LNCaP clone FGC (cell line): Measurements from ENCODE around the gene SSH2.

Source experiments
- DNase-seq: peaks from one replicate; pipeline ENCODE4 v3.0.0-alpha.2; 2011; ENCODE audit warnings: low read depth
- H3K4me3 ChIP-seq: 2 replicates; pipeline ENCODE4 v1.5.1; 2011; ENCODE audit warnings: mild to moderate bottlenecking, low read depth, low read length, control low read depth
- TF ChIP-seq, protein P1 (sequence below): IDR thresholded peaks from 2 replicates; pipeline ENCODE4 v1.5.1; 2012; ENCODE audit warnings: mild to moderate bottlenecking; ENCODE audit not compliant: control insufficient read depth, insufficient read depth; ENCODE audit errors: extremely low read depth

The SSH2 gene

DNA sequence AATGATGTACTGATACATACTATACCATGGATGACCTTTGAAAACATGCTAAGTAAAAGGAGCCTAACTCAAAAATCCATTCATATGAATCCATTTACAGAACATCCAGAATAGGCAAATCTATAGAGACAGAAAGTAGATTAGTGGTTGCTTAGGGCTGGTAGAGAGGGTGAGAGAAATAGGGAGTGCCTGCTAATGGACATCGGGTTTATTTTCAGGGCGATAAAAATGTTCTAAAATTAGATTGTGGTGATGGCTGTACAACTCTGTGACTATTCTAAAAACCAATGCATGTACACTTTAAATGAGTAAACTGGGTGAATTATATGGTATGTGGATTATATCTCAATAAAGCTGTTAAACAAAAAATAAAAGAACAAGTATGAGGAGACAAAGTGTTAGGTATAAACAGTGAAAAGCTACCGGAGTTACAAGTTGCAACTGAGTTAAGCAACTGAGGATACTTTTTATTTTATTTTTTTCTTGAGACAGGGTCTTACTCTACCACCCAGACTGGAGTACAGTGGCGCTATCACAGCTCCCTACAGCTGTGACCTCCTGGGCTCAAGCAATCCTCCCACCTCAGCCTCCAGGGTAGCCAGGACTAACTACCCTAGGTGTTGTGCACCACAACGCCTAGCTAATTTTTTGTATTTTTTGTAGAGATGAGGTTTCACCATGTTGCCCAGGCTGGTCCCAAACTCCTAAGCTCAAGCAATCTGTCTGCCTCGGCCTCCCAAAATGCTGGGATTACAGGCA is 231.8 kb downstream of the SSH2 start:
- no peak overlapping the region for H3K4me3 ChIP-seq
- TF ChIP-seq, protein P1, sequence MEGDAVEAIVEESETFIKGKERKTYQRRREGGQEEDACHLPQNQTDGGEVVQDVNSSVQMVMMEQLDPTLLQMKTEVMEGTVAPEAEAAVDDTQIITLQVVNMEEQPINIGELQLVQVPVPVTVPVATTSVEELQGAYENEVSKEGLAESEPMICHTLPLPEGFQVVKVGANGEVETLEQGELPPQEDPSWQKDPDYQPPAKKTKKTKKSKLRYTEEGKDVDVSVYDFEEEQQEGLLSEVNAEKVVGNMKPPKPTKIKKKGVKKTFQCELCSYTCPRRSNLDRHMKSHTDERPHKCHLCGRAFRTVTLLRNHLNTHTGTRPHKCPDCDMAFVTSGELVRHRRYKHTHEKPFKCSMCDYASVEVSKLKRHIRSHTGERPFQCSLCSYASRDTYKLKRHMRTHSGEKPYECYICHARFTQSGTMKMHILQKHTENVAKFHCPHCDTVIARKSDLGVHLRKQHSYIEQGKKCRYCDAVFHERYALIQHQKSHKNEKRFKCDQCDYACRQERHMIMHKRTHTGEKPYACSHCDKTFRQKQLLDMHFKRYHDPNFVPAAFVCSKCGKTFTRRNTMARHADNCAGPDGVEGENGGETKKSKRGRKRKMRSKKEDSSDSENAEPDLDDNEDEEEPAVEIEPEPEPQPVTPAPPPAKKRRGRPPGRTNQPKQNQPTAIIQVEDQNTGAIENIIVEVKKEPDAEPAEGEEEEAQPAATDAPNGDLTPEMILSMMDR, result no peak
- no peak for DNase-seq

DNA sequence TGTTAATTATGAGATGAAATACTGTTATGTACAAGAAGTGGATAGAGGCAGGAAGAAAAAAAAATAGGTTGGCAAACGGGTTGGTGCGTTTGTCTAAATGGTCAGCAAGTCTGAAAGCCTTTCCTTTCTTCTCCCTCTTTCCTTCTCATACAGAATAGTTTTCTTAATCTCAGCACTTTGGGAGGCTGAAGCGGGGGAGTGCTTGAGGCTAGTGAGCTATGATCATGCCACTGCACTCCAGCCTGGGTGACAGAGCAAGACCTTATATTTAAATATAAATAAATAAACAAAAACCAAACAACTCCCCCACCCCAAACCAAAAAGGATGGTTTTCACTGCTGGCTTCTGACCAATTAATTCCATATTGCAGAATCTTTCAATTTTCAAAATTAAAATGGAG is 232.7 kb downstream of the SSH2 start:
- no peak overlapping the region for H3K4me3 ChIP-seq
- TF ChIP-seq, protein P1, result no peak
- no peak for DNase-seq

DNA sequence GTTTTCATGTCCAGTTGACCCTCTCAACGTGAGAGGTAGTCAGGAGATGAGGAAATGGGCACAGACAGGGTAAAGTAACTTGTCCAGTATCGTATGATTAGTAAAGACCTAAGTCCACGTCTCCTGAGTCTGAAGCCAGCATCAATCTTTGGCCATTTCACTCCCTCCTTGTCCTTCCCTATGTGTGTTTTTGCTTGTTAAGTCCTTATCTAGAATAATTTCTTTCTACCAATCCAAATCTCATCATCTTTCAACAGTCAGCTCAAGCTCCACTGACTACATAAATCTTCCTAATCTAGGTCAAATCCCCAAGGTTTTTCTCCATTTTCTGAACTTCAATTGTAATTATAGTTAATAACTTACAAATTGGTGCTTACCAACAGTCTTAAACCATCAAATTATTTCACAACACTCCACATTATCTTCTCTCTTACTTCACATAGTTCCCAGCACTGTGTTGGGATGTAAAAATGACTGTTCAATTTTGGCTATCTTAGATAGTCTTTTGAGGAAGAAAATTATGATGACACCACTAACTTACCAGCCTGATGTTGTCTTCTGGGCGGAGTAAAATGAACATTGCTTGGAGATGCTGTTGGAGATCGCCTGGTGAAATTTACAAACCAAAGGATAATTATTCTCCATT is 235.0 kb downstream of the SSH2 start:
- no peak overlapping the region for H3K4me3 ChIP-seq
- no peak for DNase-seq
- TF ChIP-seq, protein P1, result no peak

DNA sequence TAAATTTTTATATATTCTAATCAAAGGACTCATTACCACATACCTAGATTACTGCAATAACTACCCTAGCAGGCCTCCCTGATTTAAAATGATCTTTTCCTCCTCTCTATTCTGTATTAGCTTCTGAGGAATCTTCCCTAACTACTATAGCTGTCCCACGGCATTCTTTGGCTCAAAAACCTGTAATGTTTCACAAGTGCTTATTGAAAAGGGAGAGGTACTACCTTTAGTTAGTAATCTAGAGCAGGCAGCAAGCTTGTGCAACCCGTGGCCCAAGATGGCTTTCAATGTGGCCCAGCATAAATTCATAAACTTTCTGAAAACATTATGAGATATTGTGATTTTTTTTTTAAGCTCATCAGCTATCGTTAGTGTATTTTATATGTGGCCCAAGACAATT is 236.3 kb downstream of the SSH2 start:
- no peak overlapping the region for H3K4me3 ChIP-seq
- TF ChIP-seq, protein P1, result no peak
- no peak for DNase-seq

DNA sequence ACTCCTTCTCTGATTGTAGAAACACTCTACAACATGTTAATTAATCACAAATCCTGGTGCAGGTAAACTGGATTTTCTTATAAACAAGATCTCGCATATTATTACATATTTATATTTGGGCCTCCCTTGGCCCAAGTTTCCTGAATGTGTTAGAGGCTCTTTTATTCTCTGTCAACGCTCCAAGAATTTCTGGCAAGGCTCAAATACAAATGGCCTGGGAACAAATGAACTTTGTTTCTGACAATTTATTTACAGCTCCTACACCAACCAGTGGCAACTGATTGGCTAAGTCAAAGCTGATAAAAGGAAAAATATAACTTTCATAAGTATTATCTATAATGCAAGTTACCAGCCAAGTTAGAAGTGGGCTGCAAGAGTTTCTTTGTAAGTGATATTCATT is 242.4 kb downstream of the SSH2 start:
- TF ChIP-seq, protein P1, result no peak
- no peak for DNase-seq

DNA sequence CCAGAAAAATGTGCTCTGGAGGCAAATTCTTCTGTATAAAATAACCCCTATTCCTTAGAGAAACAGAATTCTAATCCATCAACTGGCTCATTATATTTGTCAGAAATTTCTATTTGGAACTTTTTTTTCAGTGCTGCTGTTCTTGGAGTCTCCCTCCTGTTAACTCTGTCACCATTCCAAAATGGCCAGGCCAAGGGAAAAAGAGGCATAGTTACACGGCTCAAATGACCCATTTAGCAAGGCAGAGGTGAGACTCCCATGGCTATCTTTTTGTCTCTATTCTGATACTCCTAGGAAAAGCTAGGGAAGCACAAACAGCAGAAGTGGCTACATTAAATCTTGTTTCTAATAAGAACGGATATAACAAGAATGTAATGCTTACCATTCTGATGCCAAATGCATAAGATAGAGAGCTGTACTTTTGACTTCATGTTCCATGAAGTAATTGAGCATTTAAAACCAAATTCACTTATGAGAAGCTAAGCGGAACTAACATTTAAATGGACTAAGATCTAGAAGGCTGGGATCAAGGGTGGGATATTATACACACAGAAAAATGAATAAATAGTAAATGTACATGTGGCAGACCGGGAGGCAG is 242.9 kb downstream of the SSH2 start:
- H3K4me3 ChIP-seq, result no peak overlapping the region
- TF ChIP-seq, protein P1, result no peak
- no peak for DNase-seq

More for the DNA sequence above, 242.4 kb downstream of the SSH2 start:
- H3K4me3 ChIP-seq, result no peak overlapping the region
